ENCODE data around the gene CRIM1.

DNA sequence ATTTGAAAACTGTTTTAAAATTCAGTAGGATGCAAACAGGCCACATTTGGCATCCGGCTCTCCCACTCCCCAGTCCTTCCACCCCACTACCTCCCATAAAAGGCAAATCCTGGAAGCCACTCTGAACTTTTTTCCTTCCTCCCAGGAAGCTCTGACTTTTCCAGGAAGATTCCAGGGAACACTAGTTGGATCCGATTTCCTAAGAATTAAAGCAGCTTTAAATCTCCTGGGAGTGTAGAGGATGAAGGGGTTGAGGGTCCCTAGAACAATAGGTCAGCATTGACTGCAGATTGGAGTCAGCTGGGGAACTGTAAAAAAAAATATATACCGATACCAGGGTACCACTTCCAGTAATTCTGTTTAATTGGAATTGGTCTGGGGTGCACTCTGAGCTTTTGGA lies 76.9 kb downstream of the CRIM1 start:
- TF ChIP-seq, protein P1, sequence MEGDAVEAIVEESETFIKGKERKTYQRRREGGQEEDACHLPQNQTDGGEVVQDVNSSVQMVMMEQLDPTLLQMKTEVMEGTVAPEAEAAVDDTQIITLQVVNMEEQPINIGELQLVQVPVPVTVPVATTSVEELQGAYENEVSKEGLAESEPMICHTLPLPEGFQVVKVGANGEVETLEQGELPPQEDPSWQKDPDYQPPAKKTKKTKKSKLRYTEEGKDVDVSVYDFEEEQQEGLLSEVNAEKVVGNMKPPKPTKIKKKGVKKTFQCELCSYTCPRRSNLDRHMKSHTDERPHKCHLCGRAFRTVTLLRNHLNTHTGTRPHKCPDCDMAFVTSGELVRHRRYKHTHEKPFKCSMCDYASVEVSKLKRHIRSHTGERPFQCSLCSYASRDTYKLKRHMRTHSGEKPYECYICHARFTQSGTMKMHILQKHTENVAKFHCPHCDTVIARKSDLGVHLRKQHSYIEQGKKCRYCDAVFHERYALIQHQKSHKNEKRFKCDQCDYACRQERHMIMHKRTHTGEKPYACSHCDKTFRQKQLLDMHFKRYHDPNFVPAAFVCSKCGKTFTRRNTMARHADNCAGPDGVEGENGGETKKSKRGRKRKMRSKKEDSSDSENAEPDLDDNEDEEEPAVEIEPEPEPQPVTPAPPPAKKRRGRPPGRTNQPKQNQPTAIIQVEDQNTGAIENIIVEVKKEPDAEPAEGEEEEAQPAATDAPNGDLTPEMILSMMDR (IDR thresholded peaks at IDR 0.05), result no peak
- TF ChIP-seq RCOR1 (IDR thresholded peaks at IDR 0.05; ENCODE audit: low read depth, low read length) (no peak), HDAC2 (IDR thresholded peaks at IDR 0.05) (no peak), BHLHE40 (IDR thresholded peaks at IDR 0.05; ENCODE audit: low read depth, low read length) (no peak), ZFP36 (IDR thresholded peaks at IDR 0.05; ENCODE audit: borderline replicate concordance, partially characterized antibody) (no peak), CEBPB (IDR thresholded peaks at IDR 0.05) (no peak), CHD2 (IDR thresholded peaks at IDR 0.05; ENCODE audit: low read length, partially characterized antibody) (no peak), JUNB (IDR thresholded peaks at IDR 0.05) (no peak), SMC3 (IDR thresholded peaks at IDR 0.05) (no peak)
- TF ChIP-seq, protein P2, sequence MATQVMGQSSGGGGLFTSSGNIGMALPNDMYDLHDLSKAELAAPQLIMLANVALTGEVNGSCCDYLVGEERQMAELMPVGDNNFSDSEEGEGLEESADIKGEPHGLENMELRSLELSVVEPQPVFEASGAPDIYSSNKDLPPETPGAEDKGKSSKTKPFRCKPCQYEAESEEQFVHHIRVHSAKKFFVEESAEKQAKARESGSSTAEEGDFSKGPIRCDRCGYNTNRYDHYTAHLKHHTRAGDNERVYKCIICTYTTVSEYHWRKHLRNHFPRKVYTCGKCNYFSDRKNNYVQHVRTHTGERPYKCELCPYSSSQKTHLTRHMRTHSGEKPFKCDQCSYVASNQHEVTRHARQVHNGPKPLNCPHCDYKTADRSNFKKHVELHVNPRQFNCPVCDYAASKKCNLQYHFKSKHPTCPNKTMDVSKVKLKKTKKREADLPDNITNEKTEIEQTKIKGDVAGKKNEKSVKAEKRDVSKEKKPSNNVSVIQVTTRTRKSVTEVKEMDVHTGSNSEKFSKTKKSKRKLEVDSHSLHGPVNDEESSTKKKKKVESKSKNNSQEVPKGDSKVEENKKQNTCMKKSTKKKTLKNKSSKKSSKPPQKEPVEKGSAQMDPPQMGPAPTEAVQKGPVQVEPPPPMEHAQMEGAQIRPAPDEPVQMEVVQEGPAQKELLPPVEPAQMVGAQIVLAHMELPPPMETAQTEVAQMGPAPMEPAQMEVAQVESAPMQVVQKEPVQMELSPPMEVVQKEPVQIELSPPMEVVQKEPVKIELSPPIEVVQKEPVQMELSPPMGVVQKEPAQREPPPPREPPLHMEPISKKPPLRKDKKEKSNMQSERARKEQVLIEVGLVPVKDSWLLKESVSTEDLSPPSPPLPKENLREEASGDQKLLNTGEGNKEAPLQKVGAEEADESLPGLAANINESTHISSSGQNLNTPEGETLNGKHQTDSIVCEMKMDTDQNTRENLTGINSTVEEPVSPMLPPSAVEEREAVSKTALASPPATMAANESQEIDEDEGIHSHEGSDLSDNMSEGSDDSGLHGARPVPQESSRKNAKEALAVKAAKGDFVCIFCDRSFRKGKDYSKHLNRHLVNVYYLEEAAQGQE (IDR thresholded peaks at IDR 0.05), result no peak
- TF ChIP-seq, protein P3, sequence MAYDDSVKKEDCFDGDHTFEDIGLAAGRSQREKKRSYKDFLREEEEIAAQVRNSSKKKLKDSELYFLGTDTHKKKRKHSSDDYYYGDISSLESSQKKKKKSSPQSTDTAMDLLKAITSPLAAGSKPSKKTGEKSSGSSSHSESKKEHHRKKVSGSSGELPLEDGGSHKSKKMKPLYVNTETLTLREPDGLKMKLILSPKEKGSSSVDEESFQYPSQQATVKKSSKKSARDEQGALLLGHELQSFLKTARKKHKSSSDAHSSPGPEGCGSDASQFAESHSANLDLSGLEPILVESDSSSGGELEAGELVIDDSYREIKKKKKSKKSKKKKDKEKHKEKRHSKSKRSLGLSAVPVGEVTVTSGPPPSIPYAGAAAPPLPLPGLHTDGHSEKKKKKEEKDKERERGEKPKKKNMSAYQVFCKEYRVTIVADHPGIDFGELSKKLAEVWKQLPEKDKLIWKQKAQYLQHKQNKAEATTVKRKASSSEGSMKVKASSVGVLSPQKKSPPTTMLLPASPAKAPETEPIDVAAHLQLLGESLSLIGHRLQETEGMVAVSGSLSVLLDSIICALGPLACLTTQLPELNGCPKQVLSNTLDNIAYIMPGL (CRISPR knock-in tag; IDR thresholded peaks at IDR 0.05; ENCODE audit: borderline replicate concordance), result no peak
